ENCODE measurements around the gene SRXN1. TPM values are rescaled to one million over a fixed set of nuclear protein-coding genes. Genes with fewer than 3 reads are reported as not detected.

Gene SRXN1
- total RNA-seq, 1 donor from 2014 or later = 49.6 TPM

- no peak for DNase-seq (ENCODE audit: extremely low read depth, low read depth, low spot score)
Observed at GRCh38 chr20:637559-637958, 15.4 kb downstream of the SRXN1 start.

- no peak for DNase-seq (ENCODE audit: extremely low read depth, low read depth, low spot score)
Observed at GRCh38 chr20:635893-636338, 17.1 kb downstream of the SRXN1 start.

GRCh38 chr20:635028-635892 is 17.7 kb downstream of the SRXN1 start:
- no peak for DNase-seq (ENCODE audit: extremely low read depth, low read depth, low spot score)

- no peak for DNase-seq (ENCODE audit: extremely low read depth, low read depth, low spot score)
Observed at GRCh38 chr20:634148-634925, 18.7 kb downstream of the SRXN1 start.

GRCh38 chr20:631101-631500 is 21.9 kb downstream of the SRXN1 start:
- no peak for DNase-seq (ENCODE audit: extremely low read depth, low read depth, low spot score)

- no peak for DNase-seq (ENCODE audit: extremely low read depth, low read depth, low spot score)
Observed at GRCh38 chr20:626579-626978, 26.4 kb downstream of the SRXN1 start.

GRCh38 chr20:625360-625932 is 27.6 kb downstream of the SRXN1 start:
- DNase-seq (ENCODE audit: extremely low read depth, low read depth, low spot score) = peak; percentile 34

- DNase-seq (ENCODE audit: extremely low read depth, low read depth, low spot score) = no peak
Observed at GRCh38 chr20:623704-624103, 29.3 kb downstream of the SRXN1 start.

- DNase-seq (ENCODE audit: extremely low read depth, low read depth, low spot score) = no peak
Observed at GRCh38 chr20:623021-623420, 30.0 kb downstream of the SRXN1 start.

GRCh38 chr20:622161-622560 is 30.8 kb downstream of the SRXN1 start:
- DNase-seq (ENCODE audit: extremely low read depth, low read depth, low spot score) = no peak

- no peak for DNase-seq (ENCODE audit: extremely low read depth, low read depth, low spot score)
Observed at GRCh38 chr20:621125-621756, 31.8 kb downstream of the SRXN1 start.

GRCh38 chr20:620246-620645 is 32.8 kb downstream of the SRXN1 start:
- DNase-seq (ENCODE audit: extremely low read depth, low read depth, low spot score) = no peak

- no peak for DNase-seq (ENCODE audit: extremely low read depth, low read depth, low spot score)
Observed at GRCh38 chr20:618980-619379, 34.0 kb downstream of the SRXN1 start.

GRCh38 chr20:617934-618690 is 34.9 kb downstream of the SRXN1 start:
- DNase-seq (ENCODE audit: extremely low read depth, low read depth, low spot score) = no peak

GRCh38 chr20:615514-615913 is 37.5 kb downstream of the SRXN1 start:
- DNase-seq (ENCODE audit: extremely low read depth, low read depth, low spot score) = no peak

GRCh38 chr20:611843-612185 is 41.2 kb downstream of the SRXN1 start:
- no peak for DNase-seq (ENCODE audit: extremely low read depth, low read depth, low spot score)

GRCh38 chr20:611047-611842 is 41.8 kb downstream of the SRXN1 start:
- DNase-seq (ENCODE audit: extremely low read depth, low read depth, low spot score) = no peak

- DNase-seq (ENCODE audit: extremely low read depth, low read depth, low spot score) = no peak
Observed at GRCh38 chr20:610130-611046, 42.6 kb downstream of the SRXN1 start, which contains the start of gene TCF15. Gene TCF15, minus strand, starts transcription at chr20:610309. Its CDS starts 72 bp downstream, at chr20:610237.

All from glomerular endothelial cell (primary cell).